NCI-H2081 treated with DMSO at 0.1 percent for 48 hours (cell line): Measurements from ENCODE around the gene HPD.
"Not testable (repeated sequence)": the region's sequence is repeated elsewhere in the genome, so short reads cannot be mapped to it uniquely, and the experiment has no call there.

Experiments
- DNase-seq: peaks from one replicate; lab custom pipeline; 2025; lab: John Stamatoyannopoulos, UW

The HPD gene

GRCh38 chr12:121866331-121866730 lies 7.7 kb upstream of the HPD start:
- no peak for DNase-seq

GRCh38 chr12:121861636-121862254 lies 3.1 kb upstream of the HPD start:
- no peak for DNase-seq

GRCh38 chr12:121860699-121861098 lies 2.0 kb upstream of the HPD start:
- not testable (repeated sequence) for DNase-seq

- DNase-seq = no peak
These were observed 1.6 kb upstream of the HPD start for GRCh38 chr12:121860257-121860656.

GRCh38 chr12:121858318-121858661 lies 369 bp downstream of the HPD start:
- no peak for DNase-seq

GRCh38 chr12:121857322-121858246 lies 1.1 kb downstream of the HPD start:
- no peak for DNase-seq

- not testable (repeated sequence) for DNase-seq
These were observed 6.3 kb downstream of the HPD start for GRCh38 chr12:121852392-121852791.

GRCh38 chr12:121849665-121850064 lies 9.0 kb downstream of the HPD start:
- DNase-seq = no peak

GRCh38 chr12:121849211-121849610 lies 9.4 kb downstream of the HPD start:
- DNase-seq = no peak

- no peak for DNase-seq
These were observed 13.0 kb downstream of the HPD start for GRCh38 chr12:121845701-121846100.

GRCh38 chr12:121843236-121843982 lies 15.2 kb downstream of the HPD start:
- no peak for DNase-seq

- DNase-seq = no peak
These were observed 18.5 kb downstream of the HPD start for GRCh38 chr12:121839993-121840761.

GRCh38 chr12:121839106-121839992 lies 19.3 kb downstream of the HPD start:
- DNase-seq = peak; percentile 80

GRCh38 chr12:121838126-121838525 lies 20.5 kb downstream of the HPD start:
- no peak for DNase-seq

- no peak for DNase-seq
These were observed 21.0 kb downstream of the HPD start for GRCh38 chr12:121837680-121838079.

- DNase-seq = no peak
These were observed 27.0 kb downstream of the HPD start for GRCh38 chr12:121831571-121832245.

- no peak for DNase-seq
These were observed 27.9 kb downstream of the HPD start for GRCh38 chr12:121830588-121831265.

- no peak for DNase-seq
These were observed 28.5 kb downstream of the HPD start for GRCh38 chr12:121830134-121830533.

GRCh38 chr12:121829250-121829918 lies 29.3 kb downstream of the HPD start:
- DNase-seq = peak; percentile 28
